Ishikawa (cell line): Measurements from ENCODE around the gene KCNAB1.

ENCODE experiments used
- CEBPB ChIP-seq: IDR thresholded peaks from 2 replicates; pipeline ENCODE4 v1.6.1; 2012
- CREB1 ChIP-seq: IDR thresholded peaks from 2 replicates; pipeline ENCODE4 v1.6.1; 2012; ENCODE audit warnings: low read depth
- EP300 ChIP-seq: IDR thresholded peaks from 2 replicates; pipeline ENCODE4 v1.6.1; 2012; ENCODE audit warnings: borderline replicate concordance
- FOXM1 ChIP-seq: IDR thresholded peaks from 2 replicates; pipeline ENCODE4 v1.6.1; 2012; ENCODE audit warnings: low read depth, borderline replicate concordance
- NFIC ChIP-seq: IDR thresholded peaks from 2 replicates; pipeline ENCODE4 v1.6.1; 2012
- RAD21 ChIP-seq: IDR thresholded peaks from 2 replicates; pipeline ENCODE4 v1.6.1; 2012; ENCODE audit warnings: low read depth
- REST ChIP-seq: IDR thresholded peaks from 2 replicates; pipeline ENCODE4 v1.6.1; 2012; ENCODE audit warnings: low read depth, mild to moderate bottlenecking
- TCF12 ChIP-seq: IDR thresholded peaks from 2 replicates; pipeline ENCODE4 v1.6.1; 2012; ENCODE audit warnings: low read depth
- TEAD4 ChIP-seq: IDR thresholded peaks from 2 replicates; pipeline ENCODE4 v1.6.1; 2012
- USF1 ChIP-seq: IDR thresholded peaks from 2 replicates; pipeline ENCODE4 v1.6.1; 2012
- YY1 ChIP-seq: IDR thresholded peaks from 2 replicates; pipeline ENCODE4 v1.6.1; 2012; ENCODE audit warnings: low read depth

GRCh38 chr3:156135921-156136638 lies 15.7 kb downstream of the KCNAB1 start:
- TF ChIP-seq RAD21, result no peak; the same call in 1 of the 2 replicates
- TF ChIP-seq TEAD4, result no peak
- no peak for TF ChIP-seq FOXM1
- no peak for TF ChIP-seq EP300
- no peak for TF ChIP-seq CREB1
- TF ChIP-seq YY1, result no peak
- no peak for TF ChIP-seq CEBPB
- no peak for TF ChIP-seq USF1
- no peak for TF ChIP-seq TCF12
- no peak for TF ChIP-seq REST
- no peak for TF ChIP-seq NFIC
